K562 (cell line): Measurements from ENCODE around the gene BIN1. TPM values are rescaled to one million over a fixed set of nuclear protein-coding genes. Genes with fewer than 3 reads are reported as not detected.

Source experiments
- ATF1 ChIP-seq, 2 experiments: fragments of 450-650 bp in 1 of 2; IDR thresholded peaks; 2 replicates each; pipeline ENCODE4 v1.6.1; 2016; ENCODE audit warnings: missing compliant biosample characterization in 1 of 2, missing genetic modification characterization in 1 of 2
- ATF3 ChIP-seq, 2 experiments: fragments of 450-650 bp in 1 of 2; sonication (generic) in 1 of 2; formaldehyde crosslinking in 1 of 2; IDR thresholded peaks in 1 of 2; conservative IDR thresholded peaks in 1 of 2; 2 replicates each; pipeline versions ENCODE4 v1.6.1 to v1.8.1; 2016 to 2023; ENCODE audit warnings: mild to moderate bottlenecking in 2 of 2, moderate library complexity in 2 of 2, inconsistent platforms in 1 of 2, missing genetic modification reagents in 1 of 2
- CBFA2T3 ChIP-seq: fragments of 450-650 bp; IDR thresholded peaks from 2 replicates; pipeline ENCODE4 v1.6.1; 2017
- CEBPG ChIP-seq, 3 experiments: fragments of 200-800 bp in 1 of 3; sonication (Bioruptor generic) in 1 of 3; sonication (generic) in 1 of 3; formaldehyde crosslinking in 1 of 3; IDR thresholded peaks in 2 of 3; conservative IDR thresholded peaks in 1 of 3; 2 replicates each; pipeline versions ENCODE4 v1.6.1 to v1.8.0; 2016 to 2022; ENCODE audit warnings: missing compliant biosample characterization in 2 of 3, missing genetic modification characterization in 2 of 3, mild to moderate bottlenecking in 1 of 3, missing genetic modification reagents in 1 of 3
- EWSR1 ChIP-seq: fragments of 450-650 bp; IDR thresholded peaks from 2 replicates; pipeline ENCODE4 v1.6.1; 2018; ENCODE audit warnings: borderline replicate concordance, mild to moderate bottlenecking, low read depth, moderate library complexity; ENCODE audit not compliant: partially characterized antibody
- FOXM1 ChIP-seq, 2 experiments: fragments of 450-650 bp in 1 of 2; sonication (generic) in 1 of 2; formaldehyde crosslinking in 1 of 2; IDR thresholded peaks; 2 replicates each; pipeline versions ENCODE4 v1.6.1 to v1.9.0; 2017 to 2022; ENCODE audit warnings: low read depth in 2 of 2, mild to moderate bottlenecking in 2 of 2, missing genetic modification reagents in 1 of 2, moderate library complexity in 1 of 2
- GTF2F1 ChIP-seq: IDR thresholded peaks from 2 replicates; pipeline ENCODE4 v1.6.1; 2011; ENCODE audit warnings: low read depth, low read length, improper control_type of control experiment
- JUND ChIP-seq, 2 experiments: IDR thresholded peaks; 2 replicates in 1 of 2; 3 replicates in 1 of 2; pipeline ENCODE4 v1.6.1; 2011; ENCODE audit warnings: borderline replicate concordance in 2 of 2, low read depth in 2 of 2, low read length in 2 of 2, improper control_type of control experiment in 1 of 2, missing biosample characterization in 1 of 2, missing genetic modification characterization in 1 of 2, missing genetic modification reagents in 1 of 2
- KLF6 ChIP-seq: fragments of 250-450 bp; sonication (Bioruptor Pico); IDR thresholded peaks from 2 replicates; pipeline ENCODE4 v1.4.0; 2020; ENCODE audit warnings: mild to moderate bottlenecking, moderate library complexity, borderline replicate concordance
- MED1 ChIP-seq: sonication (generic); formaldehyde crosslinking; IDR thresholded peaks from 2 replicates; pipeline ENCODE4 v1.8.1; 2023; ENCODE audit warnings: missing genetic modification reagents, borderline replicate concordance
- MEIS2 ChIP-seq: fragments of 450-650 bp; IDR thresholded peaks from 2 replicates; pipeline ENCODE4 v1.6.1; 2014; ENCODE audit warnings: mild to moderate bottlenecking; ENCODE audit not compliant: partially characterized antibody
- MTA3 ChIP-seq: fragments of 450-650 bp; formaldehyde crosslinking; IDR thresholded peaks from 2 replicates; pipeline ENCODE4 v1.6.1; 2017; ENCODE audit warnings: mild to moderate bottlenecking, borderline replicate concordance
- PML ChIP-seq: IDR thresholded peaks from 2 replicates; pipeline ENCODE4 v1.6.1; 2012; ENCODE audit warnings: low read length, inconsistent platforms
- SMARCA4 ChIP-seq: fragments of 450-650 bp; IDR thresholded peaks from 2 replicates; pipeline ENCODE4 v1.6.1; 2016
- TCF7L2 ChIP-seq: fragments of 150-350 bp; IDR thresholded peaks from 2 replicates; pipeline ENCODE4 v1.6.1; 2016; ENCODE audit warnings: low read depth, mild to moderate bottlenecking, low read length, moderate library complexity
- THRAP3 ChIP-seq: fragments of 450-650 bp; IDR thresholded peaks from 2 replicates; pipeline ENCODE4 v1.6.1; 2016; ENCODE audit warnings: mild to moderate bottlenecking, inconsistent platforms, borderline replicate concordance
- ZBTB1 ChIP-seq: sonication (generic); formaldehyde crosslinking; IDR thresholded peaks from 2 replicates; pipeline ENCODE4 v1.8.1; 2023; ENCODE audit warnings: missing genetic modification reagents, low read depth, mild to moderate bottlenecking, borderline replicate concordance
- ZNF140 ChIP-seq: fragments of 250-450 bp; sonication (Bioruptor Pico); IDR thresholded peaks from 2 replicates; pipeline ENCODE4 v1.8.0; 2021; ENCODE audit warnings: moderate library complexity, mild to moderate bottlenecking, inconsistent platforms
- ZNF354B ChIP-seq: fragments of 250-450 bp; sonication (Bioruptor Pico); IDR thresholded peaks from 2 replicates; pipeline ENCODE4 v1.4.0; 2020
- ZNF583 ChIP-seq: fragments of 250-450 bp; sonication (Bioruptor Pico); IDR thresholded peaks from 2 replicates; pipeline ENCODE4 v1.4.0; 2020
- ZNF592 ChIP-seq: fragments of 450-650 bp; IDR thresholded peaks from 2 replicates; pipeline ENCODE4 v1.6.1; 2017; ENCODE audit warnings: antibody characterized with exemption, mild to moderate bottlenecking
- polyA plus RNA-seq, 8 experiments: library from polyadenylated mRNA; depleted of rRNA in 4 of 8; stranded (reverse) in 5 of 8; unstranded in 3 of 8; fragments of >200 nt; fragmentation: Nextera tagmentation in 2 of 8; fragmentation: Illumina TruSeq in 1 of 8; extraction: Ambion mirVana in 2 of 8; extraction: Trizol in 1 of 8; gene quantifications; 2 replicates each; pipeline versions ENCODE4 v1.2.1 to v1.2.3, GENCODE V29; 2011 to 2014; ENCODE audit warnings: inconsistent platforms in 1 of 8, missing spikeins in 1 of 8
- total RNA-seq, 7 experiments: library from RNA; depleted of rRNA in 6 of 7; stranded (reverse); fragments of >200 nt in 6 of 7; fragmentation: Illumina TruSeq in 2 of 7; extraction: Trizol in 2 of 7; gene quantifications; 2 replicates each; pipeline versions ENCODE4 v1.2.1 to v1.2.3, GENCODE V29; 2011 to 2021; ENCODE audit warnings: low replicate concordance in 1 of 7
- TF ChIP-seq, protein P1 (sequence below): fragments of 450-650 bp; IDR thresholded peaks from 2 replicates; pipeline ENCODE4 v1.6.1; 2016

Gene BIN1
- total and polyA plus RNA-seq, 9 of the 15 experiments (the other 6 are each of a cell fraction or from before 2014, with no cell fraction given): 0.04 to 2.8 (median 0.79) TPM; not detected in 1

DNA sequence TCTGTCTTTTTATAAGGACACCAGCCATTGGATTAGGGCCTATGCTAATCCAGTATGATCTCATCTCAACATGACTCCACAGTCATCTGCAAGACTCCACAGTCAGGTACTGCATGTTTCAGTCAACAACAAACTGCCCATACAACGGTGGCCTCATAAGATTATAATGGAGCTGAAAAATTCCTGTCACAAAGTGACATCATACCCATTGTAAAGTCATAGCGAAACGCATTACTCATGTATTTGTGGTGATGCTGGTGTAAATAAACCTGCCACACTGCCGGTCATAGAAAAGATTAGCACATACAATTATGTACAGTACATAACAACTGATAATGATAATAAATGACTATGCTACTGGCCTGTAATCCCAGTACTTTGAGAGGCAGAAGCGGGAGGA, 106.0 kb downstream of the BIN1 start (continued):
- peak; percentile 57 for TF ChIP-seq CBFA2T3
- no peak for TF ChIP-seq EWSR1
- TF ChIP-seq THRAP3: no peak
- TF ChIP-seq ZNF140 (CRISPR knock-in tag): no peak
- TF ChIP-seq GTF2F1: no peak
- 0 out of 2 replicates have a peak, but pooled peaks have one; percentile 50 for TF ChIP-seq MTA3
- TF ChIP-seq CEBPG (CRISPR knock-in tag; IDR thresholded peaks at IDR 0.05): no peak
- peak; percentile 35 to 84; a peak in 3 of 4 replicates for TF ChIP-seq CEBPG (tag; conservative IDR thresholded peaks at IDR 0.05 in 1 of 2, IDR thresholded peaks at IDR 0.05 in 1 of 2)
- TF ChIP-seq, protein P1, sequence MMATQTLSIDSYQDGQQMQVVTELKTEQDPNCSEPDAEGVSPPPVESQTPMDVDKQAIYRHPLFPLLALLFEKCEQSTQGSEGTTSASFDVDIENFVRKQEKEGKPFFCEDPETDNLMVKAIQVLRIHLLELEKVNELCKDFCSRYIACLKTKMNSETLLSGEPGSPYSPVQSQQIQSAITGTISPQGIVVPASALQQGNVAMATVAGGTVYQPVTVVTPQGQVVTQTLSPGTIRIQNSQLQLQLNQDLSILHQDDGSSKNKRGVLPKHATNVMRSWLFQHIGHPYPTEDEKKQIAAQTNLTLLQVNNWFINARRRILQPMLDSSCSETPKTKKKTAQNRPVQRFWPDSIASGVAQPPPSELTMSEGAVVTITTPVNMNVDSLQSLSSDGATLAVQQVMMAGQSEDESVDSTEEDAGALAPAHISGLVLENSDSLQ: peak; percentile 36; the same call in 1 of the 2 replicates
- TF ChIP-seq ZNF592: no peak
- TF ChIP-seq ATF3 (IDR thresholded peaks at IDR 0.05): peak; percentile 94
- no peak for TF ChIP-seq ATF3 (CRISPR knock-in tag; conservative IDR thresholded peaks at IDR 0.05)
- TF ChIP-seq ZNF583 (CRISPR knock-in tag): no peak
- TF ChIP-seq MED1: 0 out of 2 replicates have a peak, but pooled peaks have one; percentile 52
- TF ChIP-seq MEIS2: peak; percentile 78
- no peak for TF ChIP-seq ZBTB1 (CRISPR knock-in tag)
- TF ChIP-seq PML: no peak
- TF ChIP-seq ATF1 (CRISPR knock-in tag; IDR thresholded peaks at IDR 0.05): no peak
- peak; percentile 80 for TF ChIP-seq ATF1 (tag; IDR thresholded peaks at IDR 0.05)
- TF ChIP-seq ZNF354B (CRISPR knock-in tag): no peak
- TF ChIP-seq SMARCA4: peak; percentile 42; the same call in 1 of the 2 replicates
- TF ChIP-seq JUND (IDR thresholded peaks at IDR 0.05; ENCODE audit: borderline replicate concordance, low read depth, low read length): peak; percentile 54; the same call in 1 of the 2 replicates
- TF ChIP-seq JUND (tag; IDR thresholded peaks at IDR 0.05; ENCODE audit: borderline replicate concordance, low read depth, low read length): peak; percentile 82
- TF ChIP-seq TCF7L2: no peak
- TF ChIP-seq FOXM1 (IDR thresholded peaks at IDR 0.05; ENCODE audit: low read depth): no peak
- TF ChIP-seq FOXM1 (CRISPR knock-in tag; IDR thresholded peaks at IDR 0.05; ENCODE audit: low read depth): no peak
- TF ChIP-seq KLF6 (CRISPR knock-in tag): no peak
